EH (cell line): ENCODE results near the gene HERC4.

Experiments
- DNase-seq: peaks from one replicate; pipeline ENCODE4 v3.0.0-alpha.2; 2015; ENCODE audit warnings: low read depth

Gene HERC4, protein sequence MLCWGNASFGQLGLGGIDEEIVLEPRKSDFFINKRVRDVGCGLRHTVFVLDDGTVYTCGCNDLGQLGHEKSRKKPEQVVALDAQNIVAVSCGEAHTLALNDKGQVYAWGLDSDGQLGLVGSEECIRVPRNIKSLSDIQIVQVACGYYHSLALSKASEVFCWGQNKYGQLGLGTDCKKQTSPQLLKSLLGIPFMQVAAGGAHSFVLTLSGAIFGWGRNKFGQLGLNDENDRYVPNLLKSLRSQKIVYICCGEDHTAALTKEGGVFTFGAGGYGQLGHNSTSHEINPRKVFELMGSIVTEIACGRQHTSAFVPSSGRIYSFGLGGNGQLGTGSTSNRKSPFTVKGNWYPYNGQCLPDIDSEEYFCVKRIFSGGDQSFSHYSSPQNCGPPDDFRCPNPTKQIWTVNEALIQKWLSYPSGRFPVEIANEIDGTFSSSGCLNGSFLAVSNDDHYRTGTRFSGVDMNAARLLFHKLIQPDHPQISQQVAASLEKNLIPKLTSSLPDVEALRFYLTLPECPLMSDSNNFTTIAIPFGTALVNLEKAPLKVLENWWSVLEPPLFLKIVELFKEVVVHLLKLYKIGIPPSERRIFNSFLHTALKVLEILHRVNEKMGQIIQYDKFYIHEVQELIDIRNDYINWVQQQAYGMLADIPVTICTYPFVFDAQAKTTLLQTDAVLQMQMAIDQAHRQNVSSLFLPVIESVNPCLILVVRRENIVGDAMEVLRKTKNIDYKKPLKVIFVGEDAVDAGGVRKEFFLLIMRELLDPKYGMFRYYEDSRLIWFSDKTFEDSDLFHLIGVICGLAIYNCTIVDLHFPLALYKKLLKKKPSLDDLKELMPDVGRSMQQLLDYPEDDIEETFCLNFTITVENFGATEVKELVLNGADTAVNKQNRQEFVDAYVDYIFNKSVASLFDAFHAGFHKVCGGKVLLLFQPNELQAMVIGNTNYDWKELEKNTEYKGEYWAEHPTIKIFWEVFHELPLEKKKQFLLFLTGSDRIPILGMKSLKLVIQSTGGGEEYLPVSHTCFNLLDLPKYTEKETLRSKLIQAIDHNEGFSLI

DNA sequence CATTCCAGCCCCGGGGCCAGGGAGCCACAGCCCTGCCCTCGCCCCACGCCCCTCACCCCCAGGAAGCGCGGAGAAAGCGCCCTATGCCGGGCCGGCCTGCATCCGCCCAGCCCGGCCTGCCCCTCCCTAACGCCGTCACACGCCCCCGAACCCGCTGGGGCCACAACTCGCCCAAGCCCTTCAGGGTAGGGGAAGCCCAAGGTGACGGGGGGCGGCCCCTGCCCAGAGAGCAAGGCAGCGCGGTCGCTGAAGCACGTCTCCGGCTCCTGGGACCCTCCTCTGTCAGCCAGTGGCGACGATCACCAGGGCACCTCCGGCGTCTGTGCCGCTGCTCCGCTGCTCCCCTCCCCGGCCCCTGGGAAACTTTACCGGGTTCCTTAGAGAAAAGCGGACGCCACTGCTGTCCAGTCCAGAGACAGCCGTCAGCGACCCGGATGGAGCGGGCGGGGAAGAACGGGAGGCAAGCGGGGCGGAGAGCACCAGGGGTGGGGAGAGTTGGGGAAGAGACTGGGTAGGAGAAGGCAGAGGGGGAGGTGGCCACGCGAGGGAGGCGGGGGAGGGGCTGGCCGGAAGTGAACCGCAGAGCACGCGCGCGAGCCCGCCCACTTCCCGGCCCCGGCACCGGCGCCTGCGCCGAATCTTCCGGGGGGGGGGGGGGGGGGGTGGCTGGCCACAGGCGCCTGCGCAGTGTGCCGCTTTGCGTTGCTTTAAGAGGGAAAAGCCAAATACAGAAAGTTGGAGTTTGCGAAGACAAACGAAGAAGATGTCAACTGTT is at the start of gene HERC4:
Gene HERC4 (minus strand): TSS at position 509 of the 775 bp plus-strand sequence. CDS start 2,175 bp downstream, outside the sequence.
- DNase-seq: peak; percentile 96

DNA sequence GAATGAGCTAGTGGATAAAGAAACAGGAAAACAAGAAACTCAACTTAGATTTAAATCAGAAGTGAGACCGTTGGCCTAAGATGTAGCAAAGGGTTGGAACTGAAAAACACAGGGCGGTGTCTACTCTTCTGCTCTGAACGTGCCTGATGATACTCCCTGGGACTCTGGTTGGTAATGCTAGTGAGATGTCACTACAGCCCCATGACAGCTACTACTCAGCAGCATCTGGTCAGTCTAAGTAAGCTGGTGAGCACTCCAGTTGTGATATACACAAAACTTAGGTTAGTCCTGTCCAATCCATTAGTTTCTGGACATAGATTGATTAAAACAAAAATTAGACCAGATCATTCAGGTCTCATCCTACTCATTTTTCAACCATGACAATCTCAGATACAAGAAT is 49.6 kb upstream of the HERC4 start:
- no peak for DNase-seq

DNA sequence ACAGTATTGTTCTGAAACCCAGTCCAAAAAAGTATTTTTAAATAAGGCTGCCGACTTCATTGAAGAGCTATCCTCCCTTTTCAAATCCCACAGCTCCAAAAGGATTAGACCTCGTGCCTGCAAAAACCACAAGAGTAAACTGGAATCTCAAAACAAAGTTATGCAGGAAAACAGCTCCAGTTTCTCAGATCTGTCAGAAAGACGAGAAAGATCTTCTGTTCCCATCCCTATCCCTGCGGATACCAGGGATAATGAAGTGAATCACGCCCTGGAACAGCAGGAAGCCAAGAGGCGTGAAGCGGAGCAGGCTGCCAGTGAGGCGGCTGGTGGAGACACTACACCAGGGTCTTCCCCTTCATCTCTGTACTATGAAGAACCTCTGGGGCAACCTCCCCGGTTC is 46.8 kb upstream of the HERC4 start:
- DNase-seq: no peak

DNA sequence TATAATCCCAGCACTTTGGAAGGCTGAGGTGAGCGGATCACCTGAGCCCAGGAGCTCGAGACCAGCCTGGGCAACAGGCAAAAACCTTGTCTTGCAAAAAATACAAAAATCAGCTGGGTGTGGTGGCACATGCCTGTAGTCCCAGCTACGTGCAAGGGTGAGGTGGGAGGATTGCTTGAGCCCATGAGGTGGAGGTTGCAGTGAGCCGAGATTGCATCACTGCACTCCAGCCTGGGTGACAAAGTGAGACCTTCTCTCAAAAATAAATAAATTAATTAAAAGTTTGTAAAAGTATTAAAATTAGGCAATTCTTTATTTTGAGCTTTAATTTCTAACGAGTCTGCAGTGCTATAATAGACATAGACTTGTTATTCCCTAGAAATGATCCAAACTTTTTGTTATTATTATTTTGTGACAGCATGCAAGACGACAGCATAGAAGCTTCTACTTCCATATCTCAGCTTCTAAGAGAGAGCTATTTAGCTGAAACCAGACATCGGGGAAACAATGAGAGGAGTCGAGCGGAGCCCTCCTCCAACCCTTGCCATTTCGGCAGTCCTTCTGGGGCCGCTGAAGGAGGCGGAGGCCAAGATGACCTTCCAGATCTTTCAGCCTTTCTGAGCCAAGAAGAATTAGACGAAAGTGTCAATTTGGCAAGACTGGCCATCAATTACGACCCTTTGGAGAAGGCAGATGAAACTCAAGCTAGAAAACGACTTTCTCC is 46.1 kb upstream of the HERC4 start:
- no peak for DNase-seq

DNA sequence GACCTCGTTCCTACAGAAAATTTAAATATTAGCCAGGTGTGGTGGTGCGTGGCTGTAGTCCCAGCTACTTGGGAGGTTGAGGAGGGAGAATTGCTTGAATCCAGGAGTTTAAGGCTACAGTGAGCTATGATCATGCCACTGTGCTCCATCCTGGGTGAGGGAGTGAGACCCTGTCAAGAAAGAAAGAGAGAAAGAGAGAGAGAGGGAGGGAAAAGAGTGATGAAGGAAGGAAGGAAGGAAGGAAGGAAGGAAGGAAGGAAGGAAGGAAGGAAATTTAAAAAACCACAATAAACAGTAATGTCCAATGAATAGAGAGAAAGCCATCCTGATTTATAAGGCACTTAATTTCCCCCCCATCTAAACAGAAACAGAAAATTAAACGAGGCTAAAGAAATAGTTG is 43.6 kb upstream of the HERC4 start:
- DNase-seq: no peak

DNA sequence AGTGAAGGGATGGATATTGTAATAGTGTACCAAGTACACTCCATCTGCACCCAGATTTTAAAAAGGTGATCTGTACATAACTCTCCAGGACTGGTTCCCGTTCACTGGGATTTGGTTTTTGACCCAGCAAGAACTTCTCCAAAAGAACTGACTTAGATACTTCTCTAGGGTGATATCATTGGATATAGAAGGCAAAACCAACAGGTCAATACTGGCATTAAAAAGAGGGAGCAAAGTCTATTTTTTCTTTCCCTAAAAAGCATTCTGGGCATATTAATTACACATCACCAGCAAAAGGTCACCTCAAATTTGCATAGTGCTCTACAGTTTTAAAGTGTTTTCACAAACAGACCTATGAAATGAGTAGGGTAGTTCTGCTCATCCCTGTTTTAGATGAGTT is 37.8 kb upstream of the HERC4 start:
- no peak for DNase-seq

DNA sequence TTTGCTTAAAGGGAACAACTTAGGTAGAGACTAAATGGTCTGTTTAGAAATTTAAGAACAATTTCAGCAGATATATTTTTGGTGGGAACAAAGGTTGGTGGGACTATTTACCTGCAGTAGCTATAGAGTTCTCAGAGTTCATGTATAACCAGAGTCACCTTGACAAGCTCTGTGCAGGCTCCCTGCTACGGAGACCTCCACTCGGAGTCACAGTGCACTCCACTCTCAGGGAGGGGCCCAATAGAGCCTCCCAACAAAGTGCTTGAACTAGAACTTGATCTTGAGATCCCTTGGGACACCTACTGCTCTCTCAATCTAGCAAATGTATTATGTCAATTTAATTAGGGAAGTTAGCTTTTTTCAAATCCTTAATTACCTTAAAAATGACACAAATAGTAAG is 36.5 kb upstream of the HERC4 start:
- no peak for DNase-seq

DNA sequence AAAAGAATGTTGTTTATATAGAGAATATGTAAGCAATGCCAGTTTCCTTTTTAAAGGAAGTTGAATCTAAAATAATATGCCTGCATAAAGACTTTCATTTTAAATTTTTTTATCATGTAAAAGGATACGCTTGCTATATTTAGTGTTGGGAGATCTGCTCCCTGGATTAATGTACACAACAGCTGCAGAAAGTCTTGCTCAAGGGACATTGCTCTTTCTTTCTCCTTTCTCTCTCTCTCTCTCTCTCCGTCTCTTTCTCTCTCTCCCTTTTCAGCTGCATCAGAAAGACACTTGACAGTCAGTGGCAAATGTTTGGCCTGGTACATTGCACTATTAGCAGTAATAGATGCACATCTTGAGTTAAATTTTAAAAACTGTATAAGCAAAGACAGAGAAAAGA is 34.9 kb upstream of the HERC4 start:
- peak; percentile 41 for DNase-seq

DNA sequence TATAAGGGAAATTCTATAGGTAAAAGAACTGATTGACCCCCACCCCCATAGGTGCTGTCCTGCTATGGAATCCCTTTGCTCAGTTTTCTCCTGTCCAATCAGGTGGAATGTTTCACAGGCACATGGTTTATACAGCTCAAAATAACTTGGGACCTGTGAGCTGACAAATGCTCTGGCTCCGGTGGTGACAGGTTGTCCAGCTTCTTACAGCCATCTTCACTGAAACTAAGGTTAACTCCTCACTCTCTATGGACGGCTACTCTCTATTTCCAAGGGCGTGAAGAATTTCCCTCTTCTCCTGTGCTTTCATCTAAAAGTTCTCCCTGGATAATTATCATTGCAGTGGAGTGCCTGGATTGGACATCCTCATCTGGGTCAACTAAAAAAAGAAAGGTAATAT is 34.2 kb upstream of the HERC4 start, which contains the start of gene MYPN:
Gene MYPN (plus strand): TSS at position 158 of the 400 bp plus-strand sequence. CDS start 11,951 bp downstream, outside the sequence.
- DNase-seq: no peak

DNA sequence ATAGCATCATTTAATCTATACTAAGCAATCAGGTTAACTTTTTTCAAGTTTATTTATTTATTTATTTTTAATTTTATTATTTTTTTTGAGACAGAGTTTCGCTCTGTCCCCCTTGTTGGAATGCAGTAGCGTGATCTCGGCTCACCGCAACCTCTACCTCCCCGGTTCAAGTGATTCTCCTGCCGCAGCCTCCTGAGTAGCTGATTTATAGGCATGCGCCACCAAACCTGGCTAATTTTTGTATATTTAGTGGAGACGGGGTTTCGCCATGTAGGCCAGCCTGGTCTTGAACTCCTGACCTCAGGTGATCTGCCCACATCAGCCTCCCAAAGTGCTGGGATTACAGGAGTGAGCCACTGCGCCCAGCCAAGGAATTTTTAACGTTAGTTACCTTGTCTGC is 33.6 kb upstream of the HERC4 start:
- DNase-seq: no peak

DNA sequence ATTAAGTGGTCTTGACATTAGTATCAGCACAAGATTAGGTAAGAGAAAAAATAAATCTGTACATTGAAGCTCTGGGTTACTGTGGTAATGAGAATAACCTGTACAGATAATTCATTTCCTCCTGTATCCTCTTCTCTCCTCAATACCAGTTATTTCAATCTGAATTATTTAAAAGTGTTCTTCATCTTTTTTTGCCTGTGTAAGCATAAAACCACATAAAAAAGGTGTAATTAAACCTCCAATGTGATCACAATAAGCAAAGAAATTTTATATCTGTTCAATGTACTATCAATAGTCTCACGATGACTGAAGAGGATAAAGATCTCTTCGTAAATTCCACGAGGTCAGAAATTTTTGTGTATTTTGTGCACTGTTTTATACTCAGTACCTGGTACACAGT is 33.0 kb upstream of the HERC4 start:
- DNase-seq: no peak

DNA sequence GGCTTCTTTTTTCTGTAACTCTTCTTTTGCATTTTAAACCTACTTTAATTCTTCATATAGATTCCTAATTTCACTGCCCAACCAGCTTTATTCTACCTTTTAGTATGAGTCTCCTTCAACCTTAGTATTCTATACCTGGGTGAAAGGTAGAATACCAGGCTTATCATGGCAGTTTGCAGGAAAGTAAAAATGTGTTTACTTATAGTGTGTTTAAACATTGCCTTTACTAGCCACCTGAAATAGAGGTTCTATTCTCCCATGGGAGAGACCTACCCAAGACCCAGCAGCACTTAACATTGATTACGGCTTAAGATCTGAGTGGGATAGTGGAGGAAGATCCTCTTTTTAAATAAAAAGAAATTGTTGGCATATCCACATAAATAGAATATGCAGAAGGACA is 32.6 kb upstream of the HERC4 start:
- DNase-seq: no peak

DNA sequence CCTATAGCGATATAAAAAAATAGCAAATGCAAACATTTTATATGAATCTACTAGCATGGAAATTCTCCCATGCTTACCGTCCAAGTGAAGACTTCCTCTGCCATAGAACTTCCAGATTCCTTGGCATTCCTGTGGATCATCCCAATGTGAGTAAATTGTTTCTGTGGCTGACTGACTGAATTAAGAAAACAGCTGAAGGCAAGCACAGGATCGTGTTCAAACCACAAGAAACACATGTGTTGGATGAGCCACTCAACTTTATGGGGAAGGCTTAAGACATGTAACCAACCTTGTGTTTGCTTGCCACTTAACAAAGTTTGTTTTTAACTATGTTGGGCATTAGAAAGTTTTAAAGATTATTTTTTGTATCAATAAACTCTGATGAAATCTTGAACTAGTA is 31.6 kb upstream of the HERC4 start:
- peak; percentile 97 for DNase-seq

DNA sequence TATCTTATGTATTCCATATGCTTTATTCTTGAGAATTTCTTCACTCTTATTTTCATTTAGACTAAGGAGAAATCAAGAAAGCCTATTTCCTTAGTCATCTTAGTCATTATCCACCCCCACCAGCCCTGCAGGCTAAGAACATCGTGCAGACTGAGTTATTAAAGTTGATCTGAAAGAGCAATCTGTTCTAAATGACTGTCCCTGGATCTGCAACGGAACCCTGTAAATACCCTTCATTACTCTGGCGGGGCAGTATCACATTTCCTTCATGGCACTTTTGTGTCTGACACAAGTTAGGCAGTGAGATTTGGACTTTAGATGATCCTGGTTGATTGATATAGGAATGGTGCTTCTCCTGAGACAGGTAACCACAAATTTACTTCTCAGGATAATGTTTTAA is 30.7 kb upstream of the HERC4 start:
- peak; percentile 93 for DNase-seq

DNA sequence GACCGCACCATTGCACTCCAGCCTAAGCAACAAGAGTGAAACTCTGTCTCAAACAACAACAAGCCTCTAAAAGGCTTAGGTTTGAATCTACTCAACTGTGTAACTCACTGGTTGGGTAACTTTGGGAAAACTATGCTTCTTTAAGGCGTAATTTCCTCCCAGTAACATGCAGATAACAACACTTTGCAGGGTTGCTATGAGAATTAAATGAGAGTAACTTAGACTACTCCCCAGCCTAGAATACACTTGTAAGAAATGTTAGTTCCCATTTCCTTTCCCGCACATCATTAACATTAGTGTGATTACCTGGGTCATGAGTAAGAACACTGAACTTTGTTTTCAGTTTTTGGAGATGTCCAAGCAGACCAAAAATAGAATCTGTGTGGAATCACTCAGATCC is 28.8 kb upstream of the HERC4 start:
- no peak for DNase-seq

DNA sequence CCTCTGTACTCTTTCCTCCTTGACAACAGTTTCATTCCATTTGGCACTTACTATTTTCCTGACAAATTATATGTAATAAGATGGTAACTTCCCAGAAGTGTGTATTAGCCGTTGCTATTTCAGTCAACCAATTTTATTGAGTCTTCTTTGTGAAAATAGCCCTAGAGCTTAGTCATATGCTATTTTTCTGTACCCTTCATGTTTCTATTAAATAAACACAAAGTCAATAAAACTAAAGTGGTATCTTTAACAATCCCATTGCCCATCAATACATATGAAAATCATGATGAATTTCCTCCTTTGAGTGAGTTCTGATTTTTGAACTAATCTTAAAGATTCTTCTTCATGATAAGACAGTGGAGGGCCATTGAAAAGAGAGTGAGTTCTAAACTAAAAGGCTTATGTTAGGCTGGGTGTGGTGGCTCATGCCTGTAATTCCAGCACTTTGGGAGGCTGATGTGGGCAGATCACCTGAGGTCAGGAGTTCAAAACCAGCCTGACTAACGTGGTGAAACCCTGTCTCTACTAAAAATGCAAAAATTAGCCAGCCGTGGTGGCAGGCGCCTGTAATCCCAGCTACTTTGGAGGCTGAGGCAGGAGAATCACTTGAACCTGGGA is 28.3 kb upstream of the HERC4 start:
- peak; percentile 75 for DNase-seq

DNA sequence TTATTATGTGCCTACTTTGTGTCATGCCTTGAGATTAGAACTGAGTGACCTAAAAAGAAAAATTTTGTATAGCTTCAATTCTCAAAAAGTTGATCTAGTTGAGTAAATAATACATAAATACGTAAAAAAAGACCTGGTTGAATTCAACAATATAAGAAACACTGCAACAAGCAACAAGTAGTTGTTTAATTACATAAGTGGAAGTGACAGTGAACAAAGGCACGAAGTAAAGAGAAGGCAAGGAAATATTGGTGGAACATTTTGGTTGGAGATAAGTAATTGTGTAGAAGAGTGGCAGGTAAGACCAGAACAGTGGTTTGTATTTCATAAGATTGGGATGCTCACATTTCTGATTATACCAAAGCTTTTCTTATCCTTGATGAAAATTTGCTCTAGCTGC is 26.0 kb upstream of the HERC4 start:
- DNase-seq: no peak

DNA sequence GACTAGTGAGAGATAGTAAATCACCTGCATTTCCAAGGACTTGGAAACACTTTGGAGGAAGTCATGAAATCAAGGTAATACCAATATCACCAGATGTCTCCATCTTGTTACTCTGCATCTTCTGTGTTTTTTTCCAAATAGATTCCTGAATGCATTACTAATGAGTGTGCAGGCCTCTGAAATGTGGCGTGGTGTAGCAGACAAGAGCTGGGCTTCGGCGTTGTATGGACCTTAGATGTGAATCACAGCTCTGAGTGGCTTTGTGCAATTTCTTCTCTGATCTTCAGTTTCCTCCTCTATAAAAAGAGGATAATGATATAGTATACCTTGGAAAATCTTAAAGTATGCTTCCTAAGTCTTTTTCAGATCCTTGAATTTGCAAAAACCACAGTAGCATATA is 24.7 kb upstream of the HERC4 start:
- peak; percentile 88 for DNase-seq

DNA sequence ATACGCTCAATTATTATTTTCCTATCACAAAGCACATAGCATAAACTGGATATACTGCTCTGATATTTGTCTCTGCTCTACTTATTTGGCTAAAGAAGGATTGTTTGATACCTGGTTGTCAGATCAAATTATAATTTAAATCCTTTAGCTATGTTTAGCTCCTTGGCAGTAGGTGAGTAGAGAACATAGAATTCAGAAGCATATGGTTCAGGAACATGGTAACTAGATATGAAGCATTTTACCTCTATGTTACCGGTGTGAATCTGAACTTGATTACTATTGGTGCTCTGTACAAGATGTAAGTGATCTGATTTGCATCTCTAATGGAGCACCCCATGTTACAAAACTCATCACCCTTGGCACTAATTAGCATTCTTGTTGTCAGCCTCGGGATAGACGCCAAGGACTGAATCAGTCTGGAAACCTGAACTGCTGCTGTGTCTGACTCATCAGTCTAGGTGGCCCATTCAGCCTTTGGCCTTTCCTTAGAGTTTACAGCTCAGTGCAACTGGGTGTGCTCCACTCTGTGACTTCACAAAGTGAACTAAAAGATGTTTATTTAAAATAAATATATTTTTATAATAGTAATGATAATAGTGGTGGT is 21.9 kb upstream of the HERC4 start:
- peak; percentile 94 for DNase-seq

DNA sequence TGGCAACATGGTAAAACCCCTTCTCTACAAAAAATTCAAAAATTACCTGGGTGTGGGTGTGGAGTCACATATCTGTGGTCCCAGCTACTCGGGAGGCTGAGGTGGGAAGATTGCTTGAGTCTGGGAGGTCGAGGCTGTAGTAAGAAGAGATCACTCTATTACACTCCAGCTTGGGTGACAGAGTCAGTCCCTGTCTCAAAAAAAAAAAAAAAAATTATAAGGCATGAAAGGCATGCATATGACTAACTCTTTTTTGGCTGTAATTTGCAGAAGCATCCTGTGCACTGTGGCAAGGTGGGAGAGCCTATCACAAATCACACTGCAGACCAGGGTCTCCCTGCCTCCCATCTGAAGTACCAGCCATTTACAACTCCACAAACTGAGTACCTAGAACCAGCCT is 20.1 kb upstream of the HERC4 start:
- DNase-seq: peak; percentile 88
